NT2/D1 (cell line): ENCODE results near the gene CLEC16A.

Source experiments
- DNase-seq: peaks from one replicate; pipeline ENCODE4 v3.0.0-alpha.2; 2011; ENCODE audit warnings: low read depth, low spot score
- H3K27me3 ChIP-seq: 2 replicates; pipeline ENCODE4 v1.6.0; 2011; ENCODE audit warnings: mild to moderate bottlenecking; ENCODE audit not compliant: insufficient read length, insufficient read depth
- H3K36me3 ChIP-seq: 2 replicates; pipeline ENCODE4 v1.6.1; 2011; ENCODE audit warnings: mild to moderate bottlenecking, low read length, mixed read lengths; ENCODE audit not compliant: insufficient read depth, insufficient read length
- H3K4me1 ChIP-seq: 2 replicates; pipeline ENCODE4 v1.5.1; 2011; ENCODE audit not compliant: insufficient read depth, insufficient read length
- H3K4me3 ChIP-seq: 2 replicates; pipeline ENCODE4 v1.5.1; 2011; ENCODE audit warnings: low read depth; ENCODE audit not compliant: insufficient read length
- H3K9ac ChIP-seq: 2 replicates; pipeline ENCODE4 v1.6.0; 2011; ENCODE audit warnings: low read depth; ENCODE audit not compliant: insufficient read length
- H3K9me3 ChIP-seq: 2 replicates; pipeline ENCODE4 v1.5.1; 2011; ENCODE audit warnings: mild to moderate bottlenecking, low read length; ENCODE audit not compliant: insufficient read depth
- SUZ12 ChIP-seq: IDR thresholded peaks from 2 replicates; pipeline ENCODE4 v1.6.1; 2011; ENCODE audit not compliant: insufficient read length, insufficient read depth; ENCODE audit errors: extremely low read depth
- YY1 ChIP-seq: IDR thresholded peaks from 2 replicates; pipeline ENCODE4 v1.6.1; 2011; ENCODE audit not compliant: insufficient read length, insufficient read depth
- ZNF274 ChIP-seq: IDR thresholded peaks from 2 replicates; pipeline ENCODE4 v1.6.1; 2011; ENCODE audit warnings: mild to moderate bottlenecking, low read depth, low read length

The CLEC16A gene

DNA sequence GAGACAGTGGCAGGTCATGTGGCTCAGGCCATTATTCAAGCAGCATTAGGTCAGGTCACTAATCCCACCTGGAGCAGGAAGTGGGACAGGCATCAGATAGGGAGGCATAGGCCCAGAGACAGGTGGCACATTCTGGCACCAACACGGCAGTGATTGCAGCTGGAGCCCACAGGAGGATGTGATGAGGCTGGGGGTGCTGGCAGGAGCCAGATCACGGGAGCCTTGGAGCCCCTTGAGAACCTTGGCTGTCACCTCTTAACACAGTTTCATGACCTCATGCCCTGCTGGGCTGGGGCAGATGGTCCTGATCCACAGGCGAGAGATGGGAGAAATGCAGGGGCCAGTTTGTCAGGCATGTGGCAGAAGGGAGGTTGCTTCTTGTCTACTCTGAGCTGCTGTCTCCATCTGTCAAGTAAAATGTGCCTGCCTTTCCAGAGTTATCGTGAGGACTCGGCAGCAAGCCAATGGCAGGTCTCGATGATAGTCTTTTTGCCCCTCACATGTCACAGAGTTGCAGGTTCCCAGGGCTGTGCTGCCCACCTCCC, 109.6 kb downstream of the CLEC16A start:
- TF ChIP-seq ZNF274 (no peak), SUZ12 (no peak), YY1 (no peak)

DNA sequence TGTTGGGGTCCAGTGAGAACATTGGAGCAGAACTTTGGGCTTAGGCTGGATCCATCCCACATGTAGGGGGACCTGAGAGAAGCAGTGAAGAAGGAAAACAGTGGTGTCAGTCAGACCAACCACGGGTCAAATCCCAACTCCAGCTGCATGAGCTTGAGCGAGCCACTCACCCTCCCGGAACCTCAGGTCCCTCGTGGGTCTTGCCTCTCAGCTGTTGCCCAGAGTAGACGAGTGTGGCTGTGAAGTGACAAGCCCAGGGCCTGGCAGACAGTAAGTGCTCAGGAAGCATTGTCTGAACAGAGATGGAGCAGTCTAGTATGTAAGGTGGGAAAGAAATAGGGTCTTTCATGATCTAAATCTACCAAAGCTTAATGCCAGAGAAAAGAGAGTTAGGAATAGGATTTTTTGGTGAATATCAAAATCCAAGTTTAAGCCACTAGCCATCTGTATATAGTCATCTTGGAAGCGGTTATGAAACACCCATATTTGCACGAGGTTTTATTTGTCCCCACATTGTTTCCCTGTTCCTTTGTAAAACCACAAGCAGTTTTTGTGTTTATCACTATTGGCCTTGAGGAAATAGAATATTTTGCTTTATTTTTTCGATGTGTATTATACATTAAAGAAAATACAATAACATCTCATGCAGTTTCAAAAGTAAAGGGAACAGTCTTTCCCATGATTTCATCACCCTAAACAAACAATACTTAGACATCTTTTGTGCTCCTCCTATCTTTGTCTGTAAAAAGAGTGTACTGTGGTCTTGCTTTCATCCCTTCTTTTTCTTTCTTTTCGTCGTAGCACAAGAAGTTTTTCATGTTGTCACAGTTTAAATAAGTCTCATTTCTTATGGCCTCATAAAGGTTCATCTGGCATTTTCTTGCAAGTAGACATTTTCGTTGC, 112.0 kb downstream of the CLEC16A start:
- H3K4me1 ChIP-seq = peaks cover 6% of the 10 kb centered on the region
- no peak for DNase-seq
- no peaks in the 10 kb centered on the region for H3K27me3 ChIP-seq
- no peak overlapping the region for H3K9ac ChIP-seq
- no peaks in the 10 kb centered on the region for H3K9me3 ChIP-seq
- no peak overlapping the region for H3K4me3 ChIP-seq
- H3K36me3 ChIP-seq = peaks cover 38% of the 10 kb centered on the region
- TF ChIP-seq SUZ12 (no peak), ZNF274 (no peak), YY1 (no peak)

More for the DNA sequence above, 109.6 kb downstream of the CLEC16A start:
- Histone ChIP-seq H3K4me3 (no peak overlapping the region), H3K27me3 (no peaks in the 10 kb centered on the region), H3K9me3 (no peaks in the 10 kb centered on the region), H3K9ac (no peak overlapping the region), H3K36me3 (peaks cover 41% of the 10 kb centered on the region), H3K4me1 (peaks cover 6% of the 10 kb centered on the region)
- DNase-seq = no peak

GRCh38 chr16:11056993-11057649, 112.8 kb downstream of the CLEC16A start:
- Histone ChIP-seq H3K4me3 (no peak overlapping the region), H3K9me3 (no peaks in the 10 kb centered on the region), H3K36me3 (peaks cover 37% of the 10 kb centered on the region), H3K27me3 (no peaks in the 10 kb centered on the region), H3K4me1 (peaks cover 6% of the 10 kb centered on the region), H3K9ac (no peak overlapping the region)
- TF ChIP-seq YY1 = no peak
- no peak for TF ChIP-seq SUZ12
- TF ChIP-seq ZNF274 = no peak
- DNase-seq = no peak

GRCh38 chr16:11057711-11058345, 113.5 kb downstream of the CLEC16A start:
- peaks cover 30% of the 10 kb centered on the region for H3K36me3 ChIP-seq
- DNase-seq = no peak
- H3K4me1 ChIP-seq = peaks cover 6% of the 10 kb centered on the region
- no peak overlapping the region for H3K9ac ChIP-seq
- no peaks in the 10 kb centered on the region for H3K27me3 ChIP-seq
- TF ChIP-seq ZNF274 = no peak
- no peak for TF ChIP-seq SUZ12
- TF ChIP-seq YY1 = no peak
- H3K4me3 ChIP-seq = no peak overlapping the region
- H3K9me3 ChIP-seq = no peaks in the 10 kb centered on the region

DNA sequence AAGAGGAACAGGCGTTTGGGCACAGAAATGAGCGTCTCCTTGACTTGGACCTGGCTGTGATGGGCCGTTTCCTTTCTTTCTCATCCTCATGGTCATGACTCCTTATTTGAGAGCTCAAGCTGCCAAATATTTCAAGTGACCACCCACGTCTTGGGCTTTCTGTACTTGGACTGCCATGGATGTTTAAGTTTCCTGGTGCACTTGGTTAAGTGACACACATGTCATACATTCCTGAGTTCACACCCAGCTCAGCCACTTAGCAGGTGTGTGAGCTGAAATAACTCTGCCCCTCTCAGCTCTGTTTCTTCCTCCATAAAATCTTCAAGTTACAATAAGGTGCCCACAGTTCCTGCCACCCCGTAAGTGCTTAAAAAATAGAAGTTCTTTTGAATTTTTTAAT, 114.5 kb downstream of the CLEC16A start:
- Histone ChIP-seq H3K9me3 (no peaks in the 10 kb centered on the region), H3K4me1 (peaks cover 9% of the 10 kb centered on the region), H3K36me3 (peaks cover 28% of the 10 kb centered on the region), H3K4me3 (no peak overlapping the region), H3K9ac (no peak overlapping the region), H3K27me3 (no peaks in the 10 kb centered on the region)
- TF ChIP-seq SUZ12 (no peak), ZNF274 (no peak), YY1 (no peak)
- no peak for DNase-seq

DNA sequence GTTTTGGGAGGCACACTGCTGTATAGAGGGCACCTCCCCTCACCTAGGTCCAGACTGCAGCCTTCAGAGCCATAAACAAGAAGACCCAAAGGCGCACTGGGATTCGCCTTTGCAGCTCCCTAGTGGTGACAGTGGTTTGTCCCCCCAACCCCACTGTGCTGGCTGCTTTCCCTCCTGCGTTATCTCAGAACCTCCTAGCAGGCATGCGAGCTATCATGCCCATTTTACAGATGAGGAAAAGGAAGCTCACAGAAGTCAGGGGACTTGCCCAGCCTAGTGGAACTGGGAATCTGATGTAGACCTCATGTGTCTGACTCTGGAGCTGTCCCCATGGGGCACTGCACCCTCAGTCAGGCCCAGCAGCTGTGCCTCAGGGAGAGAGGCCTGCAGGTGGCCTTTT, 115.2 kb downstream of the CLEC16A start:
- DNase-seq = no peak
- Histone ChIP-seq H3K27me3 (no peaks in the 10 kb centered on the region), H3K9me3 (no peaks in the 10 kb centered on the region), H3K9ac (no peak overlapping the region), H3K4me1 (peaks cover 6% of the 10 kb centered on the region), H3K36me3 (peaks cover 23% of the 10 kb centered on the region), H3K4me3 (no peak overlapping the region)
- TF ChIP-seq YY1 = no peak
- TF ChIP-seq ZNF274 = no peak
- TF ChIP-seq SUZ12 = no peak

DNA sequence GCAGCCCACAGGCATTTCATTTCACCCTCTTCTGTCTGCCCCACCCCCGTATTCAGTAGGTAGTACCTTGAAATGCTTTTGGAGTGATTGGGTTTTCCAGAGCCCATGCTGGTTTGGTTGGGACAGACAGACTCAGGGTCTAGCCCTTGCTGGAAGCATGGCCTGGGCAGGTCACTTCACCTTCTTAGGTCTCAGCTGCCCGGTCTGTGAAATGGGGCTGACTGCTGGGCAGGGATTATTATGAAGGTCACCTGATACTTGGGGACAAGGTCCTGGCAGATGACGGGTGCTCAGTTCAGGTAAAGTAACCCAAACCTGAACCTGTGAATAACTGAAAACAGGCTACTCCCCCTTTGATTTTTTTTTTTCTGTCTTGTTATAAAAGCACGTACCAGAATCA, 116.0 kb downstream of the CLEC16A start:
- TF ChIP-seq YY1 = no peak
- TF ChIP-seq ZNF274 = no peak
- TF ChIP-seq SUZ12 = no peak
- no peaks in the 10 kb centered on the region for H3K9me3 ChIP-seq
- H3K4me3 ChIP-seq = no peak overlapping the region
- no peaks in the 10 kb centered on the region for H3K27me3 ChIP-seq
- peaks cover 25% of the 10 kb centered on the region for H3K36me3 ChIP-seq
- no peak overlapping the region for H3K9ac ChIP-seq
- H3K4me1 ChIP-seq = peaks cover 6% of the 10 kb centered on the region
- DNase-seq = no peak
